Measurements from ENCODE around the gene RIPOR1.

RIPOR1 gene

GRCh38 chr16:67558859-67559258, 30.2 kb downstream of the RIPOR1 start:
- no peak for DNase-seq (ENCODE audit: low read depth)

GRCh38 chr16:67560827-67561342, 32.3 kb downstream of the RIPOR1 start:
- DNase-seq (ENCODE audit: low read depth), result no peak

GRCh38 chr16:67561501-67561823, 32.8 kb downstream of the RIPOR1 start:
- no peak for DNase-seq (ENCODE audit: low read depth)

GRCh38 chr16:67561824-67562525, 33.3 kb downstream of the RIPOR1 start:
- DNase-seq (ENCODE audit: low read depth), result peak; percentile 96

GRCh38 chr16:67562526-67562917, 33.9 kb downstream of the RIPOR1 start, which contains the start of gene CTCF:
Gene CTCF (plus strand): TSS chr16:67562526. CDS start chr16:67610833, 48,307 bp downstream.
- peak; percentile 76 for DNase-seq (ENCODE audit: low read depth)

GRCh38 chr16:67562918-67563707, 34.5 kb downstream of the RIPOR1 start:
- DNase-seq (ENCODE audit: low read depth), result peak; percentile 49

- DNase-seq (ENCODE audit: low read depth), result no peak
These were observed 35.3 kb downstream of the RIPOR1 start for GRCh38 chr16:67563708-67564468.

GRCh38 chr16:67565470-67566100, 37.0 kb downstream of the RIPOR1 start:
- DNase-seq (ENCODE audit: low read depth), result no peak

- no peak for DNase-seq (ENCODE audit: low read depth)
These were observed 42.8 kb downstream of the RIPOR1 start for GRCh38 chr16:67571464-67571863.

GRCh38 chr16:67571981-67572431, 43.4 kb downstream of the RIPOR1 start:
- DNase-seq (ENCODE audit: low read depth), result no peak

- DNase-seq (ENCODE audit: low read depth), result no peak
These were observed 51.1 kb downstream of the RIPOR1 start for GRCh38 chr16:67579686-67580085.

- DNase-seq (ENCODE audit: low read depth), result no peak
These were observed 51.6 kb downstream of the RIPOR1 start for GRCh38 chr16:67580202-67580601.

- no peak for DNase-seq (ENCODE audit: low read depth)
These were observed 64.7 kb downstream of the RIPOR1 start for GRCh38 chr16:67593288-67593687.

GRCh38 chr16:67593701-67594100, 65.1 kb downstream of the RIPOR1 start:
- DNase-seq (ENCODE audit: low read depth), result no peak

GRCh38 chr16:67594256-67594915, 65.8 kb downstream of the RIPOR1 start:
- no peak for DNase-seq (ENCODE audit: low read depth)

- DNase-seq (ENCODE audit: low read depth), result no peak
These were observed 66.3 kb downstream of the RIPOR1 start for GRCh38 chr16:67594956-67595355.
